Measurements from ENCODE around the gene FARP2.

DNA sequence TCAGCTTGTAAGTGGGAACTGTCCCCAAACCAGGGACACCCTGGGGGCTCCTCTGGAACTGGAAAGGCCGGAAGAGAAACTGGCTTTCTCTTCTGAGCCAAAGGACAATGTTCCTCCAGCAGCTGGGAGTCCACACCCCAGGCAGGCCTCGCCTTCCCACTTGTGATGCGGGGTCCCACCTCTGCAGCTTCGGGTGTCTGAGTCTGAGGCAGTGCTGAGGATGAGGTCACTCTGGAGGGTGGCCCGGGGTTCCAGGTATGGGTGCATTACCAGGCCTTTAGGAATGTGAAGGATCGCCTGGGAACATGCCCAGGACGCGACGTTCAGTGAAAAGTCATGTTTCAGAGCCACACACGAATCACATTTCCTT is 184.3 kb downstream of the FARP2 start:
- TF ChIP-seq, protein P1, sequence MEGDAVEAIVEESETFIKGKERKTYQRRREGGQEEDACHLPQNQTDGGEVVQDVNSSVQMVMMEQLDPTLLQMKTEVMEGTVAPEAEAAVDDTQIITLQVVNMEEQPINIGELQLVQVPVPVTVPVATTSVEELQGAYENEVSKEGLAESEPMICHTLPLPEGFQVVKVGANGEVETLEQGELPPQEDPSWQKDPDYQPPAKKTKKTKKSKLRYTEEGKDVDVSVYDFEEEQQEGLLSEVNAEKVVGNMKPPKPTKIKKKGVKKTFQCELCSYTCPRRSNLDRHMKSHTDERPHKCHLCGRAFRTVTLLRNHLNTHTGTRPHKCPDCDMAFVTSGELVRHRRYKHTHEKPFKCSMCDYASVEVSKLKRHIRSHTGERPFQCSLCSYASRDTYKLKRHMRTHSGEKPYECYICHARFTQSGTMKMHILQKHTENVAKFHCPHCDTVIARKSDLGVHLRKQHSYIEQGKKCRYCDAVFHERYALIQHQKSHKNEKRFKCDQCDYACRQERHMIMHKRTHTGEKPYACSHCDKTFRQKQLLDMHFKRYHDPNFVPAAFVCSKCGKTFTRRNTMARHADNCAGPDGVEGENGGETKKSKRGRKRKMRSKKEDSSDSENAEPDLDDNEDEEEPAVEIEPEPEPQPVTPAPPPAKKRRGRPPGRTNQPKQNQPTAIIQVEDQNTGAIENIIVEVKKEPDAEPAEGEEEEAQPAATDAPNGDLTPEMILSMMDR (tag by site-specific recombination; IDR thresholded peaks at IDR 0.05), result no peak
- no peak for TF ChIP-seq GLI2 (tag by site-specific recombination; IDR thresholded peaks at IDR 0.05; ENCODE audit: borderline replicate concordance, low read depth)
- TF ChIP-seq, protein P2, sequence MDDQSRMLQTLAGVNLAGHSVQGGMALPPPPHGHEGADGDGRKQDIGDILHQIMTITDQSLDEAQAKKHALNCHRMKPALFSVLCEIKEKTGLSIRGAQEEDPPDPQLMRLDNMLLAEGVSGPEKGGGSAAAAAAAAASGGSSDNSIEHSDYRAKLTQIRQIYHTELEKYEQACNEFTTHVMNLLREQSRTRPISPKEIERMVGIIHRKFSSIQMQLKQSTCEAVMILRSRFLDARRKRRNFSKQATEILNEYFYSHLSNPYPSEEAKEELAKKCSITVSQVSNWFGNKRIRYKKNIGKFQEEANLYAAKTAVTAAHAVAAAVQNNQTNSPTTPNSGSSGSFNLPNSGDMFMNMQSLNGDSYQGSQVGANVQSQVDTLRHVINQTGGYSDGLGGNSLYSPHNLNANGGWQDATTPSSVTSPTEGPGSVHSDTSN (CRISPR knock-in tag; IDR thresholded peaks at IDR 0.05), result no peak
- no peak for TF ChIP-seq ZNF423 (tag by site-specific recombination; IDR thresholded peaks at IDR 0.05)
- TF ChIP-seq ZNF138 (tag by site-specific recombination; IDR thresholded peaks at IDR 0.05; ENCODE audit: borderline replicate concordance), result no peak
- no peak for TF ChIP-seq KLF16 (tag by site-specific recombination; IDR thresholded peaks at IDR 0.05)
- no peak for TF ChIP-seq ZXDB (tag by site-specific recombination; IDR thresholded peaks at IDR 0.05)
- no peak for TF ChIP-seq YY1 (tag by site-specific recombination; IDR thresholded peaks at IDR 0.05)
- TF ChIP-seq, protein P3, sequence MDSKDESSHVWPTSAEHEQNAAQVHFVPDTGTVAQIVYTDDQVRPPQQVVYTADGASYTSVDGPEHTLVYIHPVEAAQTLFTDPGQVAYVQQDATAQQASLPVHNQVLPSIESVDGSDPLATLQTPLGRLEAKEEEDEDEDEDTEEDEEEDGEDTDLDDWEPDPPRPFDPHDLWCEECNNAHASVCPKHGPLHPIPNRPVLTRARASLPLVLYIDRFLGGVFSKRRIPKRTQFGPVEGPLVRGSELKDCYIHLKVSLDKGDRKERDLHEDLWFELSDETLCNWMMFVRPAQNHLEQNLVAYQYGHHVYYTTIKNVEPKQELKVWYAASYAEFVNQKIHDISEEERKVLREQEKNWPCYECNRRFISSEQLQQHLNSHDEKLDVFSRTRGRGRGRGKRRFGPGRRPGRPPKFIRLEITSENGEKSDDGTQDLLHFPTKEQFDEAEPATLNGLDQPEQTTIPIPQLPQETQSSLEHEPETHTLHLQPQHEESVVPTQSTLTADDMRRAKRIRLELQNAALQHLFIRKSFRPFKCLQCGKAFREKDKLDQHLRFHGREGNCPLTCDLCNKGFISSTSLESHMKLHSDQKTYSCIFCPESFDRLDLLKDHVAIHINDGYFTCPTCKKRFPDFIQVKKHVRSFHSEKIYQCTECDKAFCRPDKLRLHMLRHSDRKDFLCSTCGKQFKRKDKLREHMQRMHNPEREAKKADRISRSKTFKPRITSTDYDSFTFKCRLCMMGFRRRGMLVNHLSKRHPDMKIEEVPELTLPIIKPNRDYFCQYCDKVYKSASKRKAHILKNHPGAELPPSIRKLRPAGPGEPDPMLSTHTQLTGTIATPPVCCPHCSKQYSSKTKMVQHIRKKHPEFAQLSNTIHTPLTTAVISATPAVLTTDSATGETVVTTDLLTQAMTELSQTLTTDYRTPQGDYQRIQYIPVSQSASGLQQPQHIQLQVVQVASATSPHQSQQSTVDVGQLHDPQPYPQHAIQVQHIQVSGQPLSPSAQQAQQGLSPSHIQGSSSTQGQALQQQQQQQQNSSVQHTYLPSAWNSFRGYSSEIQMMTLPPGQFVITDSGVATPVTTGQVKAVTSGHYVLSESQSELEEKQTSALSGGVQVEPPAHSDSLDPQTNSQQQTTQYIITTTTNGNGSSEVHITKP (tag by site-specific recombination; IDR thresholded peaks at IDR 0.05), result no peak
- no peak for TF ChIP-seq ZNF394 (tag by site-specific recombination; IDR thresholded peaks at IDR 0.05; ENCODE audit: borderline replicate concordance)

Data from HEK293 (cell line).